WTC11 (cell line): ENCODE results near the gene ARHGAP15.

Experiments used
- ATF2 ChIP-seq: sonication (generic); formaldehyde crosslinking; IDR thresholded peaks from 2 replicates; pipeline ENCODE4 v1.8.1; 2022; ENCODE audit warnings: low read depth, missing genetic modification reagents, borderline replicate concordance
- CREB1 ChIP-seq: sonication (generic); formaldehyde crosslinking; IDR thresholded peaks from 2 replicates; pipeline ENCODE4 v1.8.0; 2023; ENCODE audit warnings: mild to moderate bottlenecking, missing genetic modification reagents
- CTCF ChIP-seq: fragments of 200-600 bp; IDR thresholded peaks from 2 replicates; pipeline ENCODE4 v1.8.0; 2022; ENCODE audit warnings: antibody characterized with exemption
- IRF2 ChIP-seq: sonication (generic); formaldehyde crosslinking; IDR thresholded peaks from 2 replicates; pipeline ENCODE4 v1.8.0; 2022; ENCODE audit warnings: low read depth, missing genetic modification reagents, borderline replicate concordance
- JUN ChIP-seq: sonication (generic); formaldehyde crosslinking; IDR thresholded peaks from 2 replicates; pipeline ENCODE4 v1.8.0; 2023; ENCODE audit warnings: mild to moderate bottlenecking, missing genetic modification reagents
- MLX ChIP-seq: sonication (generic); formaldehyde crosslinking; IDR thresholded peaks from 2 replicates; pipeline ENCODE4 v1.8.1; 2023; ENCODE audit warnings: mild to moderate bottlenecking, missing genetic modification reagents, moderate library complexity
- NR2C2 ChIP-seq: sonication (generic); formaldehyde crosslinking; IDR thresholded peaks from 2 replicates; pipeline ENCODE4 v1.8.0; 2022; ENCODE audit warnings: mild to moderate bottlenecking, missing genetic modification reagents
- PRDM15 ChIP-seq: sonication (generic); formaldehyde crosslinking; IDR thresholded peaks from 2 replicates; pipeline ENCODE4 v1.8.0; 2022; ENCODE audit warnings: missing genetic modification reagents
- SP1 ChIP-seq: sonication (generic); formaldehyde crosslinking; conservative IDR thresholded peaks from 2 replicates; pipeline ENCODE4 v1.8.1; 2022; ENCODE audit warnings: missing genetic modification reagents
- ZNF416 ChIP-seq: fragments of 250-450 bp; sonication (Bioruptor Pico); IDR thresholded peaks from 2 replicates; pipeline ENCODE4 v1.9.0; 2021; ENCODE audit warnings: mild to moderate bottlenecking, inconsistent platforms
- ZNF423 ChIP-seq: fragments of 250-450 bp; sonication (Bioruptor Pico); IDR thresholded peaks from 2 replicates; pipeline ENCODE4 v2.1.2; 2022; ENCODE audit warnings: mild to moderate bottlenecking, moderate library complexity

GRCh38 chr2:143217512-143218115 is 88.4 kb downstream of the ARHGAP15 start:
- TF ChIP-seq CTCF (no peak), ZNF423 (CRISPR knock-in tag) (no peak), ZNF416 (CRISPR knock-in tag) (no peak), JUN (no peak), IRF2 (CRISPR knock-in tag) (no peak), PRDM15 (CRISPR knock-in tag) (no peak), SP1 (no peak), MLX (no peak), ATF2 (CRISPR knock-in tag) (no peak), CREB1 (CRISPR knock-in tag) (no peak), NR2C2 (CRISPR knock-in tag) (no peak)
